ENCODE measurements around the gene PASK.

DNA sequence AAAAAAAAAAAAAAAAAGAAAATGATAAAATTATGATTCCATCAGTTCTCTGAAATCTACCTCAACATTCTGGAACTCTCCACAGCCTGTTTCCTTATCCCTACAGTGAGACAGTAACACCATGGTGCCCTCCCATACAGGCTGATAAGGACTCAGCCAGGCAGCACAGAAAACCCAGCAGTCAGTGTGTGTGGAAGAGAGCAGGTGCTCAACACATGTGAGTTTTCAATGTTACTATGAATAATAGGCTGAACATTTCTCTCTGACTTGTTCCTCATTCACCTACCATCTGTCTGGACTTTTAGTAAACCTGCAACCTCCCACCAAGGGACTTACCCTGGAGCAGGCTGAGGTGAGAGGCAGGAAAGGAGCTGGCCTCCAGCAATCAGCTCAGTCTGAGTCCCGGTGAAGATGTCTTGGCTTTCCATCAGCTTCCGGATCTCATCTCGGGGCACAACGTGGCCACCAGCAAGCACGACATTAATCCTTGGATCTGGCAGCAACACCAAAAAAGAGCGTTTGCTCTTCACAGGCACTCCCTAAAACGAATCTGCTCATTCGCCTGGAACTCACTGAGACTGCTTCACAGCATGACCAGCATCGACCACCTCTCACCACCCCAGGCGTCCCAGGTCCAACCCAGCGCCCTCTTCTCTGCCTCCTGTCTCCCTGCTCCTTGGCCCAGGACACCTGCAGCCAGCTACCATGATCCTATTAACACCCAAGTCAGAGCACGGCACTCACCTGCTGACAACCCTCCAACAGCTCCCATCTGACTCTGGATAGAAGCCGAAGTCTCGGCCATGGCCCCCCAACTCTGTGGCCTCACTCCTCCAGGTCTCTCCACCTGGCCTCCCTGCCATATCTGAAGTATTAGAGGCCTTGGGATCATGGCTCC lies 16.5 kb downstream of the PASK start:
- TF ChIP-seq, protein P1, sequence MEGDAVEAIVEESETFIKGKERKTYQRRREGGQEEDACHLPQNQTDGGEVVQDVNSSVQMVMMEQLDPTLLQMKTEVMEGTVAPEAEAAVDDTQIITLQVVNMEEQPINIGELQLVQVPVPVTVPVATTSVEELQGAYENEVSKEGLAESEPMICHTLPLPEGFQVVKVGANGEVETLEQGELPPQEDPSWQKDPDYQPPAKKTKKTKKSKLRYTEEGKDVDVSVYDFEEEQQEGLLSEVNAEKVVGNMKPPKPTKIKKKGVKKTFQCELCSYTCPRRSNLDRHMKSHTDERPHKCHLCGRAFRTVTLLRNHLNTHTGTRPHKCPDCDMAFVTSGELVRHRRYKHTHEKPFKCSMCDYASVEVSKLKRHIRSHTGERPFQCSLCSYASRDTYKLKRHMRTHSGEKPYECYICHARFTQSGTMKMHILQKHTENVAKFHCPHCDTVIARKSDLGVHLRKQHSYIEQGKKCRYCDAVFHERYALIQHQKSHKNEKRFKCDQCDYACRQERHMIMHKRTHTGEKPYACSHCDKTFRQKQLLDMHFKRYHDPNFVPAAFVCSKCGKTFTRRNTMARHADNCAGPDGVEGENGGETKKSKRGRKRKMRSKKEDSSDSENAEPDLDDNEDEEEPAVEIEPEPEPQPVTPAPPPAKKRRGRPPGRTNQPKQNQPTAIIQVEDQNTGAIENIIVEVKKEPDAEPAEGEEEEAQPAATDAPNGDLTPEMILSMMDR (IDR thresholded peaks at IDR 0.05): no peak
- no peak for TF ChIP-seq EZH2 (IDR thresholded peaks at IDR 0.05; ENCODE audit: borderline replicate concordance, insufficient read depth, low read depth, low read length, poor library complexity, severe bottlenecking)

All from B cell (primary cell).